Stomach (tissue), 9 donors: ENCODE measurements around the gene SLBP. TPM values are rescaled to one million over a fixed set of nuclear protein-coding genes. Genes with fewer than 3 reads are reported as not detected.

Source experiments
- DNase-seq, 2 donors: peaks; one replicate each; pipeline versions ENCODE4 v3.0.0 to v3.0.0-alpha.2; 2013 to 2019
- H3K27ac ChIP-seq, 5 donors: fragments of 200-600 bp in 4 of 5; sonication (generic) in 4 of 5; one replicate each; pipeline ENCODE4 v1.5.1; 2013 to 2019; ENCODE audit warnings: mild to moderate bottlenecking in 1 of 5, moderate library complexity in 1 of 5
- H3K27me3 ChIP-seq, 3 donors: fragments of 200-600 bp; sonication (generic); one replicate each; pipeline ENCODE4 v1.5.1; 2017 to 2019; ENCODE audit warnings: mixed run types in 1 of 3
- H3K36me3 ChIP-seq, 4 donors: fragments of 200-600 bp; sonication (generic); 1 replicate in 3 of 4; 2 replicates in 1 of 4; pipeline ENCODE4 v1.5.1; 2016 to 2019
- H3K4me1 ChIP-seq, 4 donors: fragments of 200-600 bp; sonication (generic); one replicate each; pipeline ENCODE4 v1.5.1; 2016 to 2019
- H3K4me3 ChIP-seq, 4 donors: fragments of 200-600 bp; sonication (generic) in 3 of 4; one replicate each; pipeline ENCODE4 v1.5.1; 2016 to 2019; ENCODE audit warnings: mild to moderate bottlenecking in 1 of 4
- H3K9me3 ChIP-seq, 4 donors: fragments of 200-600 bp; sonication (generic); one replicate each; pipeline ENCODE4 v1.5.1; 2016 to 2019
- CTCF ChIP-seq, 7 experiments: fragments of 450-650 bp in 4 of 7; fragments of 200-600 bp in 3 of 7; sonication (generic) in 3 of 7; IDR thresholded peaks; one replicate each; pipeline ENCODE4 v1.5.1; 2016 to 2019; ENCODE audit warnings: antibody characterized with exemption in 7 of 7, control low read depth in 2 of 7, mild to moderate bottlenecking in 1 of 7
- EP300 ChIP-seq: sonication (generic); formaldehyde crosslinking; IDR thresholded peaks from one replicate; pipeline ENCODE4 v1.6.1; 2017; ENCODE audit warnings: antibody characterized with exemption
- POLR2A ChIP-seq, 4 donors: fragments of 450-650 bp; IDR thresholded peaks; one replicate each; pipeline ENCODE4 v1.6.1; 2016; ENCODE audit warnings: antibody characterized with exemption in 4 of 4, control low read depth in 2 of 4, mild to moderate bottlenecking in 1 of 4, moderate library complexity in 1 of 4
- POLR2AphosphoS5 ChIP-seq, 3 donors: sonication (generic); formaldehyde crosslinking; IDR thresholded peaks; one replicate each; pipeline ENCODE4 v1.6.1; 2016; ENCODE audit warnings: antibody characterized with exemption in 3 of 3
- WGBS, 5 donors: extraction: QIAGEN DNeasy Blood & Tissue Kit in 3 of 5; methylation state at CpG; one replicate each; pipeline versions ENCODE4 v1.1.5 to v1.1.7; 2013 to 2018; 5-methylcytosine and 5-hydroxymethylcytosine counted together
- intact Hi-C: fragments of 100-400 bp; cut with DNase I; formaldehyde crosslinking; loops from one replicate; pipeline ENCODE4 v1.15.1; 2023; ENCODE audit warnings: low total_unique reads
- polyA plus RNA-seq, 3 donors: library from polyadenylated mRNA; stranded (reverse); fragments of 200-250 nt; gene quantifications; one replicate each; pipeline ENCODE4 v1.2.3, GENCODE V29; 2013
- total RNA-seq, 5 donors: library from RNA; depleted of rRNA; stranded (reverse); fragments of >200 nt; gene quantifications; one replicate each; pipeline versions ENCODE4 v1.1.0 to v1.2.3, GENCODE V29; 2014 to 2016
- donor health status: healthy with polysubstance abuse.
- donor health status: Bipolar disorder and iron deficiency.
- donor health status: healthy.

The SLBP gene
- total and polyA plus RNA-seq, 8 donors: 28.3 to 163 (median 38.1) TPM

DNA sequence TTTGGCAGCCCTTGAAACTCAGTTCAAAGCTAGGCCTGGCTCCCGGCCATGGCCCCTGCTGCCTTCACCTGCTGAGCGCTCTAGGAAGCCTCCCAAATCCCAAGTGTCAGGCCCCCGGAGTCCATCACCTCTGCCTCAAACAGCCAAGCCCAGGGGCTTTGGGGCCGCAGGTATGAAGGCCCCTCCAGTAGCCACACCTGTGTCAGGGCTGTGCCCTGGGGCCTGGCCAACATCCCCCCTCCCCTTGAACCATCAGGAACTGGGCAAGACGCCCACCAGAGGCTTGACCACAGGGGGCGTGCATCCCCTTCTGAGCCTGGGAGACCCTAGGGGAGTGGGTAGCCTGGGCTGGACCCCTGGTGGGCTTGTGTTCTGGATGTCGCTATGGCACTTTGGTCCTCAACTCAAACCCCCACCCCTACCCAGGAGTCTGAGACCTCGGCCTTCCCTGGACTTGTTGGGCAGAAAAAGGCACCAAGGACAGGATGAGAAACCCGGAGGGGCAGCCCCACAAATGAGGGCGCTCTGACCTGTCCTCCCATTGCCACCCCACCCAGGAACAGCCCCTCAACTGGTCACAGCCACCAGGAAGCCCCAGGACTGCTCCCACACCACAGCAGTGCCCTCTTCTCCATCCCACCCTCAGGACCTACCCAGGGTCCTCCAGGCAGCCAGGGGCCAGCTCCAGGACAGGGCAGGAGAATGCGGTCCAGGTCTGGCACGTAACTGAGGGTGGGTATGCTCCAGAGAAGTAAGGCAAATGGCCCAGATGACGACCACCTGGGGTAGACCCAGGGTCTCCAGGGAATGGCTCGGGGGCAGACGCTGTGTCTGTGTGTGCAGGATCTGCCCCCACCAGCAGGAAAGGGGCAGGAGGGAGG, 4.2 kb upstream of the SLBP start:
- peaks cover 60 to 78% (median 75%) of the 10 kb centered on the region in 4 donors for H3K4me1 ChIP-seq
- H3K27ac ChIP-seq: peak overlapping the region in 1 of 5 donors; percentile 65
- intact Hi-C loops: no loop called here

DNA sequence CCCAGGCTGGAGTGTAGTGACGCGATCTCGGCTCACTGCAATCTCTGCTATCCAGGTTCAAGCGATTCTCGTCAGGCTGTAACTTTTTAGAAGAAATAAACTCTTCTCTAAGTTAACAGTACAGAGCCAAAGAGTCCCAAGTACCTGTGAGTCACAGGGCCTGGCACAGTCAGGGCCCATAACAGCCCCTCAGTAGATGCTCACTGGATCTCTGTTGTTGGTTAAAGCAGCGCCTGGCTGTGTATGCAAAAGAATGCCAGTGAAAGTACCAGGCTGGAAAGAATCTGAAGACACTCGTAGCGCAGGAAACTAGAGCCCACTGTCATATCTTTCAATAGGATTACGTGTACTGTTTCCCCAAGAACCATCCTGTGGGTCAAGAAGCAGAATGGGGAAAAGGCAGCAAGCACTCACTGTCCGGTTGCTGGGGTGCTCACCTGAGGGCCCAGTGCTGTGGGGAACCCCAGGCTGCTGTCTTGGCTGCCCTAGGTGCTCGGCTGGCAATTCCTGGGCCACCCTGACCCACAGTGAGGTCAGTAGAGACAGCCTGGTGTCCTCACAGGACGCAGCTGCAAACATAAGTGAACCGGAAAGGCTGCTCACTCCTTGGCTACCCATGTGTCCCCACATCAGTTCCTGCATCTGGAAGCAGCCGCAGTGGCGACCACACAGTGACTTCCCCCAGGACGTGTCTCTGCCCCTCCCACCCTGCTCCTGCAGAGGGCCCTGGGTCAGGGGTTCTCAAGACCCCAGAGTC, 3.1 kb upstream of the SLBP start:
- 58 to 74% (median 64%) methylated on average over 13 to 16 of the region's 16 CpGs for WGBS, 5 donors
- Histone ChIP-seq H3K4me1 (peaks cover 70 to 86% (median 81%) of the 10 kb centered on the region in 4 donors), H3K4me3 (no peak overlapping the region), H3K9me3 (no peaks in the 10 kb centered on the region), H3K27ac (peak overlapping the region in 3 of 5 donors; percentile 39 to 100 (median 50)), H3K27me3 (no peaks in the 10 kb centered on the region), H3K36me3 (peaks cover 0 to 32% (median 26%) of the 10 kb centered on the region in 4 donors)
- DNase-seq: no peak
- intact Hi-C loops: no loop called here
- TF ChIP-seq POLR2AphosphoS5 (IDR thresholded peaks at IDR 0.05): no peak
- no peak for TF ChIP-seq EP300
- TF ChIP-seq POLR2A (IDR thresholded peaks at IDR 0.05): no peak
- no peak for TF ChIP-seq CTCF (IDR thresholded peaks at IDR 0.05)

More for the DNA sequence above, 4.2 kb upstream of the SLBP start:
- Histone ChIP-seq H3K9me3 (no peaks in the 10 kb centered on the region), H3K27me3 (no peaks in the 10 kb centered on the region), H3K36me3 (peaks cover 0 to 32% (median 26%) of the 10 kb centered on the region in 4 donors), H3K4me3 (no peak overlapping the region)
- DNase-seq: no peak
- WGBS, 5 donors: 75 to 83% (median 81%) methylated on average over 10 to 15 of the region's 15 CpGs
- no peak for TF ChIP-seq CTCF (IDR thresholded peaks at IDR 0.05)
- no peak for TF ChIP-seq POLR2A (IDR thresholded peaks at IDR 0.05)
- no peak for TF ChIP-seq EP300
- TF ChIP-seq POLR2AphosphoS5 (IDR thresholded peaks at IDR 0.05): no peak

- Histone ChIP-seq H3K27me3 (no peaks in the 10 kb centered on the region), H3K4me1 (peaks cover 70 to 86% (median 81%) of the 10 kb centered on the region in 4 donors), H3K4me3 (peak overlapping the region in 1 of 4 donors; percentile 93), H3K36me3 (peaks cover 0 to 32% (median 28%) of the 10 kb centered on the region in 4 donors), H3K27ac (peak overlapping the region; percentile 7 to 100 (median 97)), H3K9me3 (no peaks in the 10 kb centered on the region)
- intact Hi-C loops: no loop called here
- TF ChIP-seq POLR2A (IDR thresholded peaks at IDR 0.05): no peak
- no peak for TF ChIP-seq CTCF (IDR thresholded peaks at IDR 0.05)
- TF ChIP-seq EP300: no peak
- no peak for TF ChIP-seq POLR2AphosphoS5 (IDR thresholded peaks at IDR 0.05)
- DNase-seq: no peak
- 60 to 67% (median 61%) methylated on average over 6 to 9 of the region's 9 CpGs for WGBS, 5 donors
Measured at GRCh38 chr4:1714303-1715001, 2.3 kb upstream of the SLBP start.
